Measurements from ENCODE around the gene RBBP8.

Gene RBBP8

GRCh38 chr18:23066504-23067039, 133.4 kb downstream of the RBBP8 start (continued):
- TF ChIP-seq TSHZ2 (CRISPR knock-in tag; IDR thresholded peaks at IDR 0.05) (no peak), ZC3H10 (CRISPR knock-in tag; IDR thresholded peaks at IDR 0.05) (no peak), SNAI2 (CRISPR knock-in tag; IDR thresholded peaks at IDR 0.05) (no peak), PPARA (CRISPR knock-in tag; IDR thresholded peaks at IDR 0.05; ENCODE audit: borderline replicate concordance) (no peak), GLIS3 (CRISPR knock-in tag; IDR thresholded peaks at IDR 0.05) (no peak), CREB5 (CRISPR knock-in tag; IDR thresholded peaks at IDR 0.05; ENCODE audit: low read depth) (no peak), ZFP3 (CRISPR knock-in tag; IDR thresholded peaks at IDR 0.05) (no peak)

- no peak for ATAC-seq
- TF ChIP-seq RARB (CRISPR knock-in tag; IDR thresholded peaks at IDR 0.05): no peak
- TF ChIP-seq BACH2 (CRISPR knock-in tag; IDR thresholded peaks at IDR 0.05; ENCODE audit: borderline replicate concordance): no peak
- no peak for TF ChIP-seq SNAI2 (CRISPR knock-in tag; IDR thresholded peaks at IDR 0.05)
- TF ChIP-seq ESRRG (CRISPR knock-in tag; IDR thresholded peaks at IDR 0.05): no peak
- TF ChIP-seq POU6F1 (CRISPR knock-in tag; IDR thresholded peaks at IDR 0.05; ENCODE audit: borderline replicate concordance, low read depth): no peak
- TF ChIP-seq ZNF70 (CRISPR knock-in tag; IDR thresholded peaks at IDR 0.05): no peak
These were observed 134.1 kb downstream of the RBBP8 start for GRCh38 chr18:23067236-23067635.

GRCh38 chr18:23068011-23068410, 134.9 kb downstream of the RBBP8 start:
- no peak for TF ChIP-seq CREB5 (CRISPR knock-in tag; IDR thresholded peaks at IDR 0.05; ENCODE audit: low read depth)
- TF ChIP-seq ZNF8 (CRISPR knock-in tag; IDR thresholded peaks at IDR 0.05): no peak
- TF ChIP-seq PPARA (CRISPR knock-in tag; IDR thresholded peaks at IDR 0.05; ENCODE audit: borderline replicate concordance): no peak
- no peak for TF ChIP-seq ZFP3 (CRISPR knock-in tag; IDR thresholded peaks at IDR 0.05)
- TF ChIP-seq CSDC2 (CRISPR knock-in tag; IDR thresholded peaks at IDR 0.05): no peak
- no peak for ATAC-seq

GRCh38 chr18:23068570-23069310, 135.6 kb downstream of the RBBP8 start:
- TF ChIP-seq ESRRG (CRISPR knock-in tag; IDR thresholded peaks at IDR 0.05) (no peak), SNAI2 (CRISPR knock-in tag; IDR thresholded peaks at IDR 0.05) (no peak), ISL1 (CRISPR knock-in tag; IDR thresholded peaks at IDR 0.05) (no peak), CREB5 (CRISPR knock-in tag; IDR thresholded peaks at IDR 0.05; ENCODE audit: low read depth) (no peak), RARB (CRISPR knock-in tag; IDR thresholded peaks at IDR 0.05) (no peak), ZNF565 (CRISPR knock-in tag; conservative IDR thresholded peaks at IDR 0.05; ENCODE audit: low read depth) (no peak), ZNF8 (CRISPR knock-in tag; IDR thresholded peaks at IDR 0.05) (no peak), OSR1 (CRISPR knock-in tag; IDR thresholded peaks at IDR 0.05) (no peak), PPARA (CRISPR knock-in tag; IDR thresholded peaks at IDR 0.05; ENCODE audit: borderline replicate concordance) (no peak), BACH2 (CRISPR knock-in tag; IDR thresholded peaks at IDR 0.05; ENCODE audit: borderline replicate concordance) (no peak), ZFP30 (CRISPR knock-in tag; IDR thresholded peaks at IDR 0.05) (no peak)

More at GRCh38 chr18:23068570-23069310, 135.6 kb downstream of the RBBP8 start:
- no peak for ATAC-seq

Data from SK-N-SH treated with all-trans-retinoic acid at 6 μM for 48 hours (cell line).